Small intestine (tissue), 7 donors: Measurements from ENCODE around the gene UNC5C. TPM values are rescaled to one million over a fixed set of nuclear protein-coding genes. Genes with fewer than 3 reads are reported as not detected.
"Not testable (repeated sequence)": the region's sequence is repeated elsewhere in the genome, so short reads cannot be mapped to it uniquely, and the experiment has no call there.

Source experiments
- DNase-seq, 2 donors: peaks; one replicate each; pipeline versions ENCODE4 v3.0.0 to v3.0.0-alpha.2; 2013
- FAIRE-seq: peaks from 2 replicates; lab custom pipeline; 2012; peaks lifted over from hg19 to GRCh38; lab: Jason Lieb, UNC
- H3K27ac ChIP-seq, 3 donors: one replicate each; pipeline ENCODE4 v1.5.1; 2013; ENCODE audit warnings: low read length in 2 of 3, mild to moderate bottlenecking in 2 of 3, control low read depth in 1 of 3, inconsistent platforms in 1 of 3, low read depth in 1 of 3, moderate library complexity in 1 of 3
- H3K27me3 ChIP-seq, 3 donors: one replicate each; pipeline ENCODE4 v1.6.1; 2013; ENCODE audit warnings: low read length in 3 of 3, inconsistent platforms in 1 of 3; ENCODE audit not compliant: control insufficient read depth in 3 of 3, insufficient read depth in 3 of 3
- H3K36me3 ChIP-seq, 3 donors: one replicate each; pipeline ENCODE4 v1.6.1; 2013; ENCODE audit warnings: low read length in 3 of 3, inconsistent platforms in 1 of 3, low read depth in 1 of 3, mild to moderate bottlenecking in 1 of 3, moderate library complexity in 1 of 3; ENCODE audit not compliant: control insufficient read depth in 3 of 3, insufficient read depth in 2 of 3
- H3K4me1 ChIP-seq, 3 donors: one replicate each; pipeline ENCODE4 v1.6.1; 2013; ENCODE audit warnings: low read length in 2 of 3, inconsistent platforms in 1 of 3, low read depth in 1 of 3, mild to moderate bottlenecking in 1 of 3, moderate library complexity in 1 of 3; ENCODE audit not compliant: control insufficient read depth in 3 of 3, insufficient read depth in 2 of 3
- H3K4me3 ChIP-seq, 3 donors: one replicate each; pipeline ENCODE4 v1.5.1; 2013; ENCODE audit warnings: low read length in 3 of 3, control low read depth in 1 of 3, inconsistent platforms in 1 of 3, low read depth in 1 of 3, mild to moderate bottlenecking in 1 of 3, moderate library complexity in 1 of 3
- H3K9me3 ChIP-seq, 2 donors: one replicate each; pipeline ENCODE4 v1.6.1; 2013; ENCODE audit warnings: low read depth in 1 of 2, low read length in 1 of 2; ENCODE audit not compliant: control insufficient read depth in 2 of 2, insufficient read depth in 1 of 2
- WGBS, 3 donors: extraction: QIAGEN DNeasy Blood & Tissue Kit; methylation state at CpG; one replicate each; pipeline ENCODE4 v1.1.7; 2013; 5-methylcytosine and 5-hydroxymethylcytosine counted together
- polyA plus RNA-seq, 4 donors: library from polyadenylated mRNA; stranded (reverse) in 3 of 4; unstranded in 1 of 4; fragments of 200-250 nt in 3 of 4; fragments of 120-200 nt in 1 of 4; gene quantifications; one replicate each; pipeline versions ENCODE4 v1.2.1 to v1.2.3, GENCODE V29; 2013
- donor health status: healthy with polysubstance abuse.
- donor health status: control.
- donor health status: control.
- donor health status: Bipolar disorder and iron deficiency.
- donor health status: healthy.

UNC5C gene
- polyA plus RNA-seq, 4 donors, result under 0.01 to 2.9 (median 1.1) TPM; not detected in 1

- H3K9me3 ChIP-seq, result peaks cover 0 to 11% of the 10 kb centered on the region in 2 donors
- no peak overlapping the region for H3K27ac ChIP-seq
- H3K27me3 ChIP-seq, result no peaks in the 10 kb centered on the region
- DNase-seq (no peak), FAIRE-seq (no peak)
- peaks cover 0 to 6% (median 0%) of the 10 kb centered on the region in 3 donors for H3K36me3 ChIP-seq
- 68 to 79% (median 71%) methylated on average over 2 of the region's 2 CpGs for WGBS, 3 donors
- no peak overlapping the region for H3K4me3 ChIP-seq
- H3K4me1 ChIP-seq, result no peaks in the 10 kb centered on the region
Measured at GRCh38 chr4:95178938-95179337, 369.8 kb downstream of the UNC5C start.

- not testable (repeated sequence) for H3K36me3 ChIP-seq, FAIRE-seq, H3K4me1 ChIP-seq, H3K27ac ChIP-seq, H3K27me3 ChIP-seq, H3K9me3 ChIP-seq, DNase-seq, H3K4me3 ChIP-seq
- WGBS, 3 donors, result 89 to 100% (median 90%) methylated on average over 1 of the region's 3 CpGs
Measured at GRCh38 chr4:95171377-95171776, 377.4 kb downstream of the UNC5C start.

GRCh38 chr4:95170176-95170575 lies 378.6 kb downstream of the UNC5C start:
- H3K4me1 ChIP-seq, result no peaks in the 10 kb centered on the region
- H3K36me3 ChIP-seq, result no peaks in the 10 kb centered on the region
- WGBS, 3 donors, result 80 to 91% (median 87%) methylated on average over 7 of the region's 7 CpGs
- no peaks in the 10 kb centered on the region for H3K27me3 ChIP-seq
- DNase-seq, result no peak
- no peaks in the 10 kb centered on the region for H3K9me3 ChIP-seq
- no peak for FAIRE-seq
- no peak overlapping the region for H3K4me3 ChIP-seq
- H3K27ac ChIP-seq, result no peak overlapping the region

- H3K4me3 ChIP-seq, result no peak overlapping the region
- H3K27ac ChIP-seq, result no peak overlapping the region
- no peaks in the 10 kb centered on the region for H3K36me3 ChIP-seq
- no peak for FAIRE-seq
- no peaks in the 10 kb centered on the region for H3K27me3 ChIP-seq
- WGBS, 3 donors, result 71 to 83% (median 76%) methylated on average over 7 of the region's 7 CpGs
- no peaks in the 10 kb centered on the region for H3K4me1 ChIP-seq
- H3K9me3 ChIP-seq, result no peaks in the 10 kb centered on the region
- no peak for DNase-seq
Measured at GRCh38 chr4:95167805-95168204, 381.0 kb downstream of the UNC5C start.

- Histone ChIP-seq H3K9me3 (no peaks in the 10 kb centered on the region), H3K27ac (no peak overlapping the region), H3K4me3 (no peak overlapping the region), H3K4me1 (no peaks in the 10 kb centered on the region), H3K27me3 (no peaks in the 10 kb centered on the region), H3K36me3 (no peaks in the 10 kb centered on the region)
- FAIRE-seq (peak; percentile 39), DNase-seq (peak; percentile 56 to 68)
- WGBS, 3 donors, result 3 to 9% (median 5%) methylated on average over 3 of the region's 3 CpGs
Measured at GRCh38 chr4:95165926-95166524, 382.7 kb downstream of the UNC5C start.

- Histone ChIP-seq H3K9me3 (no peaks in the 10 kb centered on the region), H3K4me1 (no peaks in the 10 kb centered on the region), H3K4me3 (no peak overlapping the region), H3K27me3 (no peaks in the 10 kb centered on the region), H3K36me3 (no peaks in the 10 kb centered on the region), H3K27ac (no peak overlapping the region)
- WGBS, 3 donors, result 76 to 85% (median 79%) methylated on average over 6 of the region's 6 CpGs
- FAIRE-seq (no peak), DNase-seq (no peak)
Measured at GRCh38 chr4:95162867-95163266, 385.9 kb downstream of the UNC5C start.

- 76 to 82% (median 76%) methylated on average over 12 of the region's 12 CpGs for WGBS, 3 donors
- DNase-seq (no peak), FAIRE-seq (no peak)
- no peaks in the 10 kb centered on the region for H3K4me1 ChIP-seq
- no peaks in the 10 kb centered on the region for H3K36me3 ChIP-seq
- no peak overlapping the region for H3K27ac ChIP-seq
- no peaks in the 10 kb centered on the region for H3K9me3 ChIP-seq
- no peak overlapping the region for H3K4me3 ChIP-seq
- no peaks in the 10 kb centered on the region for H3K27me3 ChIP-seq
Measured at GRCh38 chr4:95161781-95162469, 386.8 kb downstream of the UNC5C start.

- H3K4me3 ChIP-seq, result no peak overlapping the region
- no peaks in the 10 kb centered on the region for H3K27me3 ChIP-seq
- no peaks in the 10 kb centered on the region for H3K36me3 ChIP-seq
- FAIRE-seq (no peak), DNase-seq (no peak)
- no peak overlapping the region for H3K27ac ChIP-seq
- H3K9me3 ChIP-seq, result no peaks in the 10 kb centered on the region
- WGBS, 3 donors, result 70 to 82% (median 79%) methylated on average over 4 of the region's 4 CpGs
- H3K4me1 ChIP-seq, result no peaks in the 10 kb centered on the region
Measured at GRCh38 chr4:95159384-95159783, 389.4 kb downstream of the UNC5C start.
